NCI-H2196 treated with DMSO at 0.1 percent for 48 hours (cell line): Measurements from ENCODE around the gene CLDN24.

Source experiments
- DNase-seq: peaks from one replicate; lab custom pipeline; 2025; ENCODE audit not compliant: unreplicated experiment; lab: John Stamatoyannopoulos, UW

The CLDN24 gene

GRCh38 chr4:183323295-183323694 is 1.1 kb upstream of the CLDN24 start:
- no peak for DNase-seq

GRCh38 chr4:183321516-183321915 is 710 bp downstream of the CLDN24 start:
- no peak for DNase-seq

GRCh38 chr4:183321079-183321478 is 1.1 kb downstream of the CLDN24 start:
- no peak for DNase-seq

GRCh38 chr4:183320211-183321059 is 1.8 kb downstream of the CLDN24 start, which contains the start of gene CLDN22:
Gene CLDN22, minus strand, starts transcription at chr4:183320276. Its CDS starts 58 bp downstream, at chr4:183320218.
- DNase-seq = no peak

- no peak for DNase-seq
These were observed 3.6 kb downstream of the CLDN24 start for GRCh38 chr4:183318656-183319055.

GRCh38 chr4:183314806-183315205 is 7.4 kb downstream of the CLDN24 start:
- DNase-seq = no peak

- DNase-seq = no peak
These were observed 7.9 kb downstream of the CLDN24 start for GRCh38 chr4:183314336-183314735.

GRCh38 chr4:183312841-183313240 is 9.4 kb downstream of the CLDN24 start:
- no peak for DNase-seq

- no peak for DNase-seq
These were observed 15.4 kb downstream of the CLDN24 start for GRCh38 chr4:183306811-183307210.

- DNase-seq = no peak
These were observed 17.7 kb downstream of the CLDN24 start for GRCh38 chr4:183304538-183304937.

GRCh38 chr4:183304067-183304466 is 18.2 kb downstream of the CLDN24 start:
- DNase-seq = no peak

GRCh38 chr4:183303301-183303700 is 18.9 kb downstream of the CLDN24 start:
- DNase-seq = no peak

GRCh38 chr4:183300655-183301054 is 21.6 kb downstream of the CLDN24 start:
- DNase-seq = no peak

GRCh38 chr4:183300070-183300469 is 22.2 kb downstream of the CLDN24 start:
- DNase-seq = no peak

- no peak for DNase-seq
These were observed 22.8 kb downstream of the CLDN24 start for GRCh38 chr4:183299464-183299863.

- no peak for DNase-seq
These were observed 24.6 kb downstream of the CLDN24 start for GRCh38 chr4:183297675-183298074.

- no peak for DNase-seq
These were observed 26.5 kb downstream of the CLDN24 start for GRCh38 chr4:183295711-183296110.

- no peak for DNase-seq
These were observed 31.2 kb downstream of the CLDN24 start for GRCh38 chr4:183291070-183291469.

- no peak for DNase-seq
These were observed 32.5 kb downstream of the CLDN24 start for GRCh38 chr4:183289688-183290087.

- DNase-seq = no peak
These were observed 33.3 kb downstream of the CLDN24 start for GRCh38 chr4:183288955-183289354.

GRCh38 chr4:183287677-183288076 is 34.5 kb downstream of the CLDN24 start:
- no peak for DNase-seq

GRCh38 chr4:183287309-183287659 is 34.9 kb downstream of the CLDN24 start:
- DNase-seq = no peak
